Measurements from ENCODE around the gene TMEM181.
"Not testable (repeated sequence)": the region's sequence is repeated elsewhere in the genome, so short reads cannot be mapped to it uniquely, and the experiment has no call there.

The TMEM181 gene

DNA sequence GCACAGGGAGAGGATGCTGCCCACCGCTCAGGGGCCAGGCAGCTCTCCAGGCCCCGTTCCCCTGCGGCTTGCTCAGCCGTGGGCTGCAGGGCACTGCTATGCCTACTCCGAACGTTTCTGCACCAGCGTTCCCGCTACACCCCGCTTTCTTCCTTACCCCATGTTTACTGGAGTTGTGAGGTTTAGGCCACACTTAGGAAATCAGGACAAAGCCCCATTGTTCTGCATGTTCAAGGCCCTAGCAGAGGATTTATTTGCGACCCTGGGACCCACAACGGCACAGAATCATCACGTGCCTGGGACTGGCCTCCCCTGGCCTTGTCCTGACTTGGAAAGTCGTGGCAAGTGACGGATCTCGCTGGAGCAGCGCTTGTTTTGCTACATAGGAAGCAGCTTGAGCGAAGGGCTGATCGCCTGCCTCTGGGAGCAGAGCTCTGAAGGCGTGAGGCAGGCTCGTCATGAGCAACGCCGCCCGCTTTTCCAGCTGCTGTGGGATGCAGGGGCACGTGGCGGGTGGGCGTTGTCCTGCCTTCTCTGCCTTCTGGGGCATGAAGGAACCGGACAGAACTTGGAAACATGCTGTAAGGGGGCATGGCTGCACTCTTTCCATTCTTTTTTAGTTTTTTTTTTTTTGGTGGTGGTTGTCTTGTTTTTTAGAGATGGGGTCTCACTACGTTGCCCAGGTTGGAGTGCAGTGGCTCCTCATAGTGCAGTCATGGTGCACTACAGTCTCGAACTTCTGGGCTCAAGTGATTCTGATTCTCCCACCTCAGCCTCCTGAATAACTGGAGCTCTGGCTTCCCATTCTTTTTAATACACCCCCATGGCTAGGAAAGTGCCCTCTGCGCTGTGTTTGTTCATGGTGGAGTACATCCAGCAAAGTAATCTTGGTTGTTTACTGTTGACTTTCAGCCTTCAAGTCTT is 14.6 kb upstream of the TMEM181 start:
- H3K4me3 ChIP-seq (ENCODE audit: low read depth, low read length), result no peak overlapping the region
- TF ChIP-seq, protein P1, sequence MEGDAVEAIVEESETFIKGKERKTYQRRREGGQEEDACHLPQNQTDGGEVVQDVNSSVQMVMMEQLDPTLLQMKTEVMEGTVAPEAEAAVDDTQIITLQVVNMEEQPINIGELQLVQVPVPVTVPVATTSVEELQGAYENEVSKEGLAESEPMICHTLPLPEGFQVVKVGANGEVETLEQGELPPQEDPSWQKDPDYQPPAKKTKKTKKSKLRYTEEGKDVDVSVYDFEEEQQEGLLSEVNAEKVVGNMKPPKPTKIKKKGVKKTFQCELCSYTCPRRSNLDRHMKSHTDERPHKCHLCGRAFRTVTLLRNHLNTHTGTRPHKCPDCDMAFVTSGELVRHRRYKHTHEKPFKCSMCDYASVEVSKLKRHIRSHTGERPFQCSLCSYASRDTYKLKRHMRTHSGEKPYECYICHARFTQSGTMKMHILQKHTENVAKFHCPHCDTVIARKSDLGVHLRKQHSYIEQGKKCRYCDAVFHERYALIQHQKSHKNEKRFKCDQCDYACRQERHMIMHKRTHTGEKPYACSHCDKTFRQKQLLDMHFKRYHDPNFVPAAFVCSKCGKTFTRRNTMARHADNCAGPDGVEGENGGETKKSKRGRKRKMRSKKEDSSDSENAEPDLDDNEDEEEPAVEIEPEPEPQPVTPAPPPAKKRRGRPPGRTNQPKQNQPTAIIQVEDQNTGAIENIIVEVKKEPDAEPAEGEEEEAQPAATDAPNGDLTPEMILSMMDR (IDR thresholded peaks at IDR 0.05; ENCODE audit: low read depth, low read length), result no peak

DNA sequence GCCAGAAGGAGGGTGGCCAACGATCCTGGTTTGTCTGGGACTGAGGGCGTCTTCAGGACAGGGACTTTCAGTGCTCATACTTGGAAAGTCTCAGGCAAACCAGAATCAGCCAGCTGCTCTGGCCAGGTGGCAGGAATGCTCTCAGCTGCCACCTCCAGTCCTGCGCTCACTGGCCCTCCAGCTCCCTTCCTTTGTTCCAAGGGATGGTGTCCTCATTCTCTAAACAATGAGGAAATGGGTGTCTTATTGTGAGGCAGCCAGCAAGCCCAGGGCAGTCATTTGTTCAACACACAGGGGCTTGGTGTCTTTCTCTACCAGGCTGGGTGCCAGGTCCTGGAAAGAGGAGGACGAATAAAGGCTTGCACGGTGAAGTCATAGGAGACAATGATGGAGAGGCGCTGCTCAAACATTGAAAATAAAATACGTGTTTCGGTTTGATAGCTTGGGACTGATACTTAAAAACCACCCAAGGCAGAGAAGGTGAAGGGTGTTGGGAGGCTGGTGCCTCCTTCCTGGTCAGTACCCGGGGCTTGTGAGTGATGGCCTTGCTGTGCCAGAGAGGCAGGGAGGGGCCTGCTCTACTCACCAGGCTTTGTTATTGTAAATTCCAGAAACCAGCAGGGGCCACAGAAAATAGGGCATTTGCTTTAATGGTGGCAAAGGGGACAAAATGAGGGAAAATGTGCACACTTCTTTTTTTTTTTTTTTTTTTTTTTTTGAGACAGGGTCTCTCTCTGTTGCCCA is 11.3 kb upstream of the TMEM181 start:
- H3K4me3 ChIP-seq (ENCODE audit: low read depth, low read length), result no peak overlapping the region
- TF ChIP-seq, protein P1 (IDR thresholded peaks at IDR 0.05; ENCODE audit: low read depth, low read length), result no peak

DNA sequence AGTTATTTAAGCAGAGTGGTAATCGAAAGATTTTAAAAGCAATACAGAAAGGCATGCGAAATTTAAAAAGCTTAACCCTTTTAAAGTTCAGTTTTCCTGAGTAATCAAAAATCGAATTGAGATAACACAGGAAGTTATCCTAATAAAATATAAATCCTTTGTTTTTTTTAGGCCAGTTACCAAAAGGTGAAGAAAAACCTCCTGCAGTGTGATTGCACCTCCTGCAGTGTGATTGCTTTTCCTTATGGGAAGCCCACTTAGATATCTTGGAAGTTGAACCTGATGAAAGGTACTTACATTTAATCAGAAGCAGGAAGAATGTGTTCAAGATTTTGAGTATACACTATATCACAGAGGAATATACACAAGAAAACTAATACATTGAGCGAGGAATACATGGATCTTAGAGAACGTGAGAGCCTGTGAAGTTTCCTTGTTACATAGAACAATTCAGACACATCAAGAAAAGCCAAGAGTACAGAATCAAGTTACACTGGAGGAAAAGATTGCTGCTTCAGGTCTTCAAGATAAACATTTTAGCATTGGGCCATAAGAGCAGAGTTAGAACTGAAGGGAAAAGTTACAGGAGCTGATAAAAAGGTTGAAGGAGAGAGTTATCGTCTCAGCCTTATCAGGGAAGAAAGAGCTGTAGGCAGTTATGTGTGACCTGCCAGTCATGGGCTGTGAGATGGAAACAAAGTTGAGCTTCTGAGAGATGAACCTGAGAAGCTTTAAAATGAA is 7.7 kb upstream of the TMEM181 start:
- TF ChIP-seq, protein P1 (IDR thresholded peaks at IDR 0.05; ENCODE audit: low read depth, low read length), result no peak
- H3K4me3 ChIP-seq (ENCODE audit: low read depth, low read length), result no peak overlapping the region

DNA sequence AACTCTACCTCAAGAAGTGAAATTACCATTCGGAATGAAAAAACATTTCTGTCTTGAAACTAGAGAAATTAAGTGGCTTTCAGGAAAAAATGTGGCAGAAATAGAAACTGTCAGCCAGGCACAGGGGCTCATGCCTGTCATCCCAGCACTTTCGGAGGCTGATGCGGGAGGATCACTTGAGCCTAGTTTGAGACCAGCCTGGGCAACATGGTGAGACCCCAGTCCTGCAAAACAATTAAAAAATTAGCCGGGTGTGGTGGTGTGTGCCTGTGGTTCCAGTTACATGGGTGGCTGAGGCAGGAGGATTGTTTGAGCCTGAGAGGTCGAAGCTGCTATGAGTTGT is 7.1 kb upstream of the TMEM181 start:
- H3K4me3 ChIP-seq (ENCODE audit: low read depth, low read length), result no peak overlapping the region
- TF ChIP-seq, protein P1 (IDR thresholded peaks at IDR 0.05; ENCODE audit: low read depth, low read length), result no peak

DNA sequence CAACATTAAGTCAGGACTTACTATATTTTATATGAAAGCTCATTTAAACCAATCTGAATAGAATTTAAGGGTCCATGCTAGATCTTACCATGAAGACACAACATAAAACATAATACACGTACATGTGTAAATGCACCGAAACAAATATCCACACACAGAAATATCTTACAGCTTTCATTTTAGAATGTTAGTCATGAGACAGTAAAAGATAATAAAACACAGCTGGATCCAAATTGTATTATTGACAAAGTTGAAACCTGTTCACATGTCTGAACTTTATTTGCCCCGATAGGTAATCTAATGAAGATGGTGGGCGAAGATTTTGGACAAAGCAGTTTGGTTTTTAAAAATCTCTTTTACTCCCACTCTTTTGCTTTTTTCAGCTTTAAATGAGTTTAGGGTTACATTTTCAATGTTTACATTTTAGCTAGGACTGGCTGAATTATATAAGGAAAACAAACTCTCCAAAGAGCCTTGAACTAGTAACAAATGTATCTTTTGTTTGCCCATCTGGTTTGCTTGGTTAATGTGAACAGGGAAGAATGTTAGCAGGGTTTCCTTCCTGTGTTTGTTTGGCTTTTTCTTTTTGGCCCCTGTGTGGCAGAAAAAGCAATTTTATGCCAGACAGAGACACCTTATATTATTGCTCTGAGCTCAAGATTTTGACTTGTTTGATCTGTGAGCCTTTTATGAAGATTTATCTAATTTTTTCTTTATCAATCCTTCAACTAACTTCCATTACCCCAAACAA is 5.1 kb upstream of the TMEM181 start:
- TF ChIP-seq, protein P1 (IDR thresholded peaks at IDR 0.05; ENCODE audit: low read depth, low read length), result no peak
- 0 out of 2 replicates have a peak overlapping the region, but pooled peaks have one; percentile 9 for H3K4me3 ChIP-seq (ENCODE audit: low read depth, low read length)

DNA sequence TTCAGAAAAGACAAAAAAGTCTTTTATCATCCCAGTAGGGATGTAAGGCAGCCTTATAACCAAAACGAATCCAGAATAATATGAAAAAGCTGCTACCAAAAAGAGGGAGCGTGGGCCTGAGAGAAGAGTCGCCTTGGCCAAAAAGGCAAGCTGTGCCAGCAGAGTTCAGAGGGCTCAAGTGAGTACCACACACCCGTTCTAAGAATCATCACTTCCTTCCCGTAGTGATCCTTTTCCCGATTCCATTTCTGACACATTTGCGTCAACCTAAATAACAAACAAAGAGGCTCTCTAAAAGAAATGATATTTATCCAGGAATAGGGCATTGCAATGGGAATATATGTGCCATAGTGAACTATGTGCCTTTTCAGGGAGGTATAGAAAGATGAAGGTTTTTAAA is 3.8 kb upstream of the TMEM181 start:
- TF ChIP-seq, protein P1 (IDR thresholded peaks at IDR 0.05; ENCODE audit: low read depth, low read length), result no peak
- H3K4me3 ChIP-seq (ENCODE audit: low read depth, low read length), result no peak overlapping the region

DNA sequence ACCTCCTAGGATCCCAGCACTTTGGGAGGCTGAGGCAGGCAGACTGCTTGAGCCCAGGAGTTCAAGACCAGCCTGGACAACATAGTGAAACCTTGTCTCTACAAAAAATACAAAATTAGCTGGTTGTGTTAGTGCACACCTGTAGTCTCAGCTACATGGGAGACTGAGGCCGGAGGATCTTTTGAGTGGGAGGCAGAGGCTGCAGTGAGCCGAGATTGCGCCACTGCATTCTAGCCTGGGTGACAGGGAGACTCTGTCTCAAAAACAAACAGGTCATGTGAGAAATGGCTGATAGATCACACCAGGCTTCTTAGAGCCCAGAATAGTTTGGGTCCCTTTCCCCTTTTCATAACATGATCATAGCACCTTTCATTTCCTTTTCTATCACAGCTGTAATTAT is 2.8 kb upstream of the TMEM181 start:
- H3K4me3 ChIP-seq (ENCODE audit: low read depth, low read length), result not testable (repeated sequence)

Data from WI38 (cell line).